ENCODE results near the gene RBM42.

Gene RBM42

DNA sequence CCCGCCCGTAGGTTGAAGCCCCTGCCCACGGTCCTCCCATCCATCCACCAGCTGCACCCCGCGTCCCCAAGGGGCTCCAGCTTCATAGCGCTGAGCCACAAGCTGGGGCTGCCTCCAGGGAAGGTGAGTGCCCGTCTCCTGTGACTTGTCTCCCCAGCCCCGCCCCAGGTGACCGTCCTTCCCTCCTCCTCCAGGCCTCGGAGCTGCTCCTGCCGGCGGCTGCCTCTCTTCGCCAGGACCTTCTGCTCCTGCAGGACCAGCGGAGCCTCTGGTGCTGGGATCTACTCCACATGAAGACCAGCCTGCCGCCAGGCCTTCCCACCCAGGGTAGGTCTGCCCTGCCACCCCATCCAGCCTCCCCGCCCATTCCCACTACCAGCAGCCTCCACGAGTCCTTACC is 8.8 kb upstream of the RBM42 start:
- no peaks in the 10 kb centered on the region for H3K79me2 ChIP-seq (ENCODE audit: control insufficient read depth, low read length)
- no peaks in the 10 kb centered on the region for H3K9me3 ChIP-seq (ENCODE audit: control insufficient read depth, insufficient read depth, low read length)
- H3K4me3 ChIP-seq (ENCODE audit: low read length): no peak overlapping the region
- H3K4me2 ChIP-seq (ENCODE audit: low read length): no peak overlapping the region
- H3K27ac ChIP-seq (ENCODE audit: low read depth, low read length): no peak overlapping the region
- no peaks in the 10 kb centered on the region for H3K27me3 ChIP-seq (ENCODE audit: control insufficient read depth, low read length)
- peaks cover under 1% of the 10 kb centered on the region; the same call in 1 of the 2 replicates for H3F3A ChIP-seq (ENCODE audit: control insufficient read depth, insufficient read depth)
- H3K36me3 ChIP-seq (ENCODE audit: control insufficient read depth, low read length): peaks cover 38% of the 10 kb centered on the region
- no peaks in the 10 kb centered on the region for H3K9me2 ChIP-seq (replicated peaks; ENCODE audit: control insufficient read depth, low read length)
- TF ChIP-seq, protein P1, sequence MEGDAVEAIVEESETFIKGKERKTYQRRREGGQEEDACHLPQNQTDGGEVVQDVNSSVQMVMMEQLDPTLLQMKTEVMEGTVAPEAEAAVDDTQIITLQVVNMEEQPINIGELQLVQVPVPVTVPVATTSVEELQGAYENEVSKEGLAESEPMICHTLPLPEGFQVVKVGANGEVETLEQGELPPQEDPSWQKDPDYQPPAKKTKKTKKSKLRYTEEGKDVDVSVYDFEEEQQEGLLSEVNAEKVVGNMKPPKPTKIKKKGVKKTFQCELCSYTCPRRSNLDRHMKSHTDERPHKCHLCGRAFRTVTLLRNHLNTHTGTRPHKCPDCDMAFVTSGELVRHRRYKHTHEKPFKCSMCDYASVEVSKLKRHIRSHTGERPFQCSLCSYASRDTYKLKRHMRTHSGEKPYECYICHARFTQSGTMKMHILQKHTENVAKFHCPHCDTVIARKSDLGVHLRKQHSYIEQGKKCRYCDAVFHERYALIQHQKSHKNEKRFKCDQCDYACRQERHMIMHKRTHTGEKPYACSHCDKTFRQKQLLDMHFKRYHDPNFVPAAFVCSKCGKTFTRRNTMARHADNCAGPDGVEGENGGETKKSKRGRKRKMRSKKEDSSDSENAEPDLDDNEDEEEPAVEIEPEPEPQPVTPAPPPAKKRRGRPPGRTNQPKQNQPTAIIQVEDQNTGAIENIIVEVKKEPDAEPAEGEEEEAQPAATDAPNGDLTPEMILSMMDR (IDR thresholded peaks at IDR 0.05; ENCODE audit: low read depth, low read length, poor library complexity, severe bottlenecking): no peak
- no peak for TF ChIP-seq EZH2phosphoT487 (IDR thresholded peaks at IDR 0.05; ENCODE audit: borderline replicate concordance, low read length)
- no peaks in the 10 kb centered on the region for H4K20me1 ChIP-seq (ENCODE audit: control insufficient read depth, insufficient read depth, low read depth, low read length)
- no peaks in the 10 kb centered on the region for H3K4me1 ChIP-seq (ENCODE audit: control insufficient read depth, low read length)

DNA sequence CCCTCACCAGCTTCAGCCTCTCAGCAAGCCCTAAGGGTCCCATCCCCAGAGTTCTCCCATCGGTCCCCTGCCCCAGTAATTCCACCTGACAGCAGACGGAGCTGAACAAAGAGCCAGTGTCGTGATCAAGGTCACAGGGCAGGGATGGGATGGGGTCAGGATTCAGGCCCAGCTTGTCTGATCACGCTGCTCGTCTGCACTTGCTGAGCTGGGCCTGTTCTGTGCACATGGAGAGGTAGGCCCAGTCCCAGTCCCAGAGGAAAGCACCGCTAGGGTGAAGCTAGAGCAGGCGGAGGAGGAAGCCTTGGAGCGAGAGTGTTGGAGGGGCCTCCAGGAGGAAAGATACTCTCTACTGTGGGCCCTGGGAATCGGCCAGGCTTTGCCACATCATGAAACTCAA is 7.1 kb upstream of the RBM42 start:
- no peaks in the 10 kb centered on the region for H3K27me3 ChIP-seq (ENCODE audit: control insufficient read depth, low read length)
- no peak overlapping the region for H3K4me2 ChIP-seq (ENCODE audit: low read length)
- no peaks in the 10 kb centered on the region for H4K20me1 ChIP-seq (ENCODE audit: control insufficient read depth, insufficient read depth, low read depth, low read length)
- H3K36me3 ChIP-seq (ENCODE audit: control insufficient read depth, low read length): peaks cover 31% of the 10 kb centered on the region
- H3K79me2 ChIP-seq (ENCODE audit: control insufficient read depth, low read length): no peaks in the 10 kb centered on the region
- no peaks in the 10 kb centered on the region for H3K9me2 ChIP-seq (replicated peaks; ENCODE audit: control insufficient read depth, low read length)
- peaks cover 7% of the 10 kb centered on the region; the same call in 1 of the 2 replicates for H3F3A ChIP-seq (ENCODE audit: control insufficient read depth, insufficient read depth)
- no peak for TF ChIP-seq EZH2phosphoT487 (IDR thresholded peaks at IDR 0.05; ENCODE audit: borderline replicate concordance, low read length)
- TF ChIP-seq, protein P1 (IDR thresholded peaks at IDR 0.05; ENCODE audit: low read depth, low read length, poor library complexity, severe bottlenecking): no peak
- H3K27ac ChIP-seq (ENCODE audit: low read depth, low read length): no peak overlapping the region
- no peaks in the 10 kb centered on the region for H3K9me3 ChIP-seq (ENCODE audit: control insufficient read depth, insufficient read depth, low read length)
- no peak overlapping the region for H3K4me3 ChIP-seq (ENCODE audit: low read length)
- H3K4me1 ChIP-seq (ENCODE audit: control insufficient read depth, low read length): no peaks in the 10 kb centered on the region

DNA sequence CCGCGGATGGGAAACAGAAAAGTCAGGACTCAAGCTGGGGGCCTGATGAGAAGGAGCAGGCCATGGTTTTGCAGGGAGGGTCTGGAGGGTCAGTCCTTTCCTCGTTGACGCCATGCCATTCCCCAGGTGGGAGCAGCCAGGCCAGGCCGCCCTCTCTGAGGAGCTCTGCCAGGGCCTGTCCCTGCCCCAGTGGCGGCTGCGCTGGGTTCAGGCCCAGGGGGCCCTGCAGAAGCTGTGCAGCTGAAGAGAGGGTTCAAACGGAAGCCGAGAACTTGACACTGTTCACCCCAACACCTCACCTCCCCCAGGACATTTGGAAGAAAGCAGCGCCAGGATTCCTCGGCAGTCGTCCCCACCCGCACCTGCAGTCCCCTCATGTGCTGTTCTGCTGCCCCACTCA is 6.1 kb upstream of the RBM42 start:
- Histone ChIP-seq H3K27ac (ENCODE audit: low read depth, low read length) (no peak overlapping the region), H3K27me3 (ENCODE audit: control insufficient read depth, low read length) (no peaks in the 10 kb centered on the region), H3K36me3 (ENCODE audit: control insufficient read depth, low read length) (peaks cover 21% of the 10 kb centered on the region), H3F3A (ENCODE audit: control insufficient read depth, insufficient read depth) (peaks cover 7% of the 10 kb centered on the region; the same call in 1 of the 2 replicates), H3K9me3 (ENCODE audit: control insufficient read depth, insufficient read depth, low read length) (no peaks in the 10 kb centered on the region), H4K20me1 (ENCODE audit: control insufficient read depth, insufficient read depth, low read depth, low read length) (no peaks in the 10 kb centered on the region), H3K4me2 (ENCODE audit: low read length) (no peak overlapping the region), H3K79me2 (ENCODE audit: control insufficient read depth, low read length) (no peaks in the 10 kb centered on the region), H3K4me1 (ENCODE audit: control insufficient read depth, low read length) (peaks cover 2% of the 10 kb centered on the region; the same call in 1 of the 2 replicates), H3K4me3 (ENCODE audit: low read length) (no peak overlapping the region), H3K9me2 (replicated peaks; ENCODE audit: control insufficient read depth, low read length) (no peaks in the 10 kb centered on the region)
- TF ChIP-seq, protein P1 (IDR thresholded peaks at IDR 0.05; ENCODE audit: low read depth, low read length, poor library complexity, severe bottlenecking): no peak
- TF ChIP-seq EZH2phosphoT487 (IDR thresholded peaks at IDR 0.05; ENCODE audit: borderline replicate concordance, low read length): no peak

All from DOHH2 (cell line).